Memory B cell (primary cell): ENCODE data around the gene OCEL1.

Experiments used
- ATAC-seq: fragments of 150-1000 bp; cut with Tn5 transposase; 2 replicates; pipeline ENCODE4 v1.10.0; 2021; ENCODE audit warnings: low read depth, mild to moderate bottlenecking, moderate library complexity
- DNase-seq, 2 donors: peaks; one replicate each; pipeline ENCODE4 v3.0.0; 2022; ENCODE audit warnings: low spot score in 2 of 2
- H3K27ac Mint-ChIP-seq: one replicate; pipeline ENCODE4 v1.8.0; 2022; ENCODE audit warnings: mild to moderate bottlenecking, moderate library complexity, mixed read lengths
- H3K27me3 Mint-ChIP-seq: one replicate; pipeline ENCODE4 v1.8.0; 2022; ENCODE audit warnings: mixed read lengths
- H3K36me3 Mint-ChIP-seq: one replicate; pipeline ENCODE4 v1.8.0; 2022; ENCODE audit warnings: mild to moderate bottlenecking, mixed read lengths
- H3K4me1 Mint-ChIP-seq: one replicate; pipeline ENCODE4 v1.8.0; 2022; ENCODE audit warnings: mixed read lengths
- H3K4me3 Mint-ChIP-seq: one replicate; pipeline ENCODE4 v1.8.0; 2022; ENCODE audit warnings: mild to moderate bottlenecking, moderate library complexity, mixed read lengths
- H3K9me3 Mint-ChIP-seq: one replicate; pipeline ENCODE4 v1.8.0; 2022; ENCODE audit warnings: mixed read lengths

Gene OCEL1

GRCh38 chr19:17200408-17201079 is 25.5 kb upstream of the OCEL1 start:
- H3K4me3 Mint-ChIP-seq, result no peak overlapping the region
- H3K4me1 Mint-ChIP-seq, result peaks cover 12% of the 10 kb centered on the region
- no peak overlapping the region for H3K27ac Mint-ChIP-seq
- H3K36me3 Mint-ChIP-seq, result peaks cover 48% of the 10 kb centered on the region
- ATAC-seq, result no peak
- H3K9me3 Mint-ChIP-seq, result no peaks in the 10 kb centered on the region
- no peaks in the 10 kb centered on the region for H3K27me3 Mint-ChIP-seq
- no peak for DNase-seq

- H3K4me3 Mint-ChIP-seq, result no peak overlapping the region
- H3K27me3 Mint-ChIP-seq, result no peaks in the 10 kb centered on the region
- peaks cover 6% of the 10 kb centered on the region for H3K4me1 Mint-ChIP-seq
- peak overlapping the region; percentile 47 for H3K27ac Mint-ChIP-seq
- DNase-seq (no peak), ATAC-seq (peak; percentile 50)
- no peaks in the 10 kb centered on the region for H3K9me3 Mint-ChIP-seq
- peaks cover 41% of the 10 kb centered on the region for H3K36me3 Mint-ChIP-seq
These were observed 23.8 kb upstream of the OCEL1 start for GRCh38 chr19:17202249-17202648.

- H3K4me1 Mint-ChIP-seq, result peaks cover 6% of the 10 kb centered on the region
- ATAC-seq, result no peak
- no peaks in the 10 kb centered on the region for H3K9me3 Mint-ChIP-seq
- H3K27me3 Mint-ChIP-seq, result no peaks in the 10 kb centered on the region
- DNase-seq, result no peak
- H3K27ac Mint-ChIP-seq, result peak overlapping the region; percentile 47
- H3K4me3 Mint-ChIP-seq, result no peak overlapping the region
- H3K36me3 Mint-ChIP-seq, result peaks cover 39% of the 10 kb centered on the region
These were observed 23.3 kb upstream of the OCEL1 start for GRCh38 chr19:17202713-17203112.

GRCh38 chr19:17205237-17206140 is 20.5 kb upstream of the OCEL1 start:
- H3K9me3 Mint-ChIP-seq, result no peaks in the 10 kb centered on the region
- H3K4me1 Mint-ChIP-seq, result peaks cover 17% of the 10 kb centered on the region
- no peaks in the 10 kb centered on the region for H3K27me3 Mint-ChIP-seq
- DNase-seq, result peak; percentile 45 to 56
- H3K36me3 Mint-ChIP-seq, result peaks cover 42% of the 10 kb centered on the region
- H3K4me3 Mint-ChIP-seq, result no peak overlapping the region
- peak; percentile 75 for ATAC-seq
- no peak overlapping the region for H3K27ac Mint-ChIP-seq

- peaks cover 31% of the 10 kb centered on the region for H3K36me3 Mint-ChIP-seq
- H3K27me3 Mint-ChIP-seq, result no peaks in the 10 kb centered on the region
These were observed 19.1 kb upstream of the OCEL1 start for GRCh38 chr19:17206736-17207581.

GRCh38 chr19:17209126-17210036 is 16.6 kb upstream of the OCEL1 start:
- Mint-ChIP-seq H3K4me1 (peaks cover 14% of the 10 kb centered on the region), H3K9me3 (no peaks in the 10 kb centered on the region), H3K27me3 (no peaks in the 10 kb centered on the region), H3K36me3 (peaks cover 21% of the 10 kb centered on the region), H3K27ac (peak overlapping the region; percentile 73), H3K4me3 (no peak overlapping the region)
- DNase-seq (peak; percentile 32 to 44), ATAC-seq (peak; percentile 60)

More at GRCh38 chr19:17206736-17207581, 19.1 kb upstream of the OCEL1 start:
- ATAC-seq, result no peak
- H3K4me3 Mint-ChIP-seq, result no peak overlapping the region
- DNase-seq, result no peak
- H3K27ac Mint-ChIP-seq, result no peak overlapping the region
- peaks cover 18% of the 10 kb centered on the region for H3K4me1 Mint-ChIP-seq
- H3K9me3 Mint-ChIP-seq, result no peaks in the 10 kb centered on the region

- Mint-ChIP-seq H3K27ac (peak overlapping the region; percentile 36), H3K9me3 (no peaks in the 10 kb centered on the region), H3K27me3 (no peaks in the 10 kb centered on the region), H3K4me1 (peaks cover 21% of the 10 kb centered on the region), H3K4me3 (no peak overlapping the region), H3K36me3 (peaks cover 21% of the 10 kb centered on the region)
- no peak for ATAC-seq
- no peak for DNase-seq
These were observed 15.7 kb upstream of the OCEL1 start for GRCh38 chr19:17210296-17210695.

GRCh38 chr19:17211547-17212446 is 14.2 kb upstream of the OCEL1 start:
- ATAC-seq, result no peak
- no peaks in the 10 kb centered on the region for H3K27me3 Mint-ChIP-seq
- H3K4me3 Mint-ChIP-seq, result no peak overlapping the region
- peaks cover 21% of the 10 kb centered on the region for H3K36me3 Mint-ChIP-seq
- no peaks in the 10 kb centered on the region for H3K9me3 Mint-ChIP-seq
- peaks cover 23% of the 10 kb centered on the region for H3K4me1 Mint-ChIP-seq
- no peak overlapping the region for H3K27ac Mint-ChIP-seq
- no peak for DNase-seq

- ATAC-seq, result no peak
- Mint-ChIP-seq H3K4me1 (peaks cover 24% of the 10 kb centered on the region), H3K27ac (no peak overlapping the region), H3K36me3 (peaks cover 27% of the 10 kb centered on the region), H3K4me3 (no peak overlapping the region), H3K9me3 (no peaks in the 10 kb centered on the region), H3K27me3 (no peaks in the 10 kb centered on the region)
- DNase-seq, result no peak
These were observed 12.7 kb upstream of the OCEL1 start for GRCh38 chr19:17213334-17213733.

- DNase-seq, result no peak
- peak overlapping the region; percentile 93 for H3K27ac Mint-ChIP-seq
- H3K27me3 Mint-ChIP-seq, result no peaks in the 10 kb centered on the region
- peaks cover 1% of the 10 kb centered on the region for H3K9me3 Mint-ChIP-seq
- H3K4me1 Mint-ChIP-seq, result peaks cover 17% of the 10 kb centered on the region
- peaks cover 25% of the 10 kb centered on the region for H3K36me3 Mint-ChIP-seq
- ATAC-seq, result no peak
- H3K4me3 Mint-ChIP-seq, result peak overlapping the region; percentile 88
These were observed 11.4 kb upstream of the OCEL1 start for GRCh38 chr19:17214508-17215126.

GRCh38 chr19:17215127-17215971 is 10.7 kb upstream of the OCEL1 start, which contains the start of gene USE1:
Gene USE1, plus strand, starts transcription at chr19:17215357. Its CDS starts 49 bp downstream, at chr19:17215406.
- Mint-ChIP-seq H3K4me3 (peak within 1 kb of the TSS; percentile 88), H3K4me1 (peaks cover 12% of the 10 kb centered on the region), H3K9me3 (peaks cover 1% of the 10 kb centered on the region), H3K27me3 (no peaks in the 10 kb centered on the region), H3K36me3 (peaks cover 24% of the 10 kb centered on the region), H3K27ac (peak within 1 kb of the TSS; percentile 93)
- ATAC-seq, result peak; percentile 97
- DNase-seq, result peak; percentile 74 to 82
